Smooth muscle cell (in vitro differentiated cells): ENCODE measurements around the gene CCDC40. TPM values are rescaled to one million over a fixed set of nuclear protein-coding genes. Genes with fewer than 3 reads are reported as not detected.

Experiments
- DNase-seq: peaks from one replicate; lab custom pipeline; 2025; ENCODE audit not compliant: unreplicated experiment; lab: John Stamatoyannopoulos, UW
- H2AFZ ChIP-seq: fragments of 200-600 bp; sonication (generic); 2 replicates; pipeline ENCODE4 v1.6.0; 2016; ENCODE audit warnings: antibody characterized with exemption, low read depth, mild to moderate bottlenecking
- H3F3A ChIP-seq: fragments of 200-600 bp; sonication (generic); 2 replicates; pipeline ENCODE4 v1.6.0; 2017; ENCODE audit warnings: antibody characterized with exemption, low read depth
- H3K27ac ChIP-seq: fragments of 200-600 bp; sonication (generic); 2 replicates; pipeline ENCODE4 v1.5.1; 2016; ENCODE audit warnings: low read depth, mild to moderate bottlenecking
- H3K27me3 ChIP-seq: fragments of 200-600 bp; sonication (generic); 2 replicates; pipeline ENCODE4 v1.6.1; 2016; ENCODE audit warnings: low read depth, mild to moderate bottlenecking
- H3K36me3 ChIP-seq: fragments of 200-600 bp; sonication (generic); 2 replicates; pipeline ENCODE4 v1.5.1; 2016; ENCODE audit warnings: low read depth
- H3K4me1 ChIP-seq: fragments of 200-600 bp; sonication (generic); 2 replicates; pipeline ENCODE4 v1.5.1; 2016; ENCODE audit warnings: low read depth
- H3K4me2 ChIP-seq: fragments of 200-600 bp; sonication (generic); 2 replicates; pipeline ENCODE4 v1.6.0; 2016; ENCODE audit warnings: mild to moderate bottlenecking
- H3K4me3 ChIP-seq: fragments of 200-600 bp; sonication (generic); 2 replicates; pipeline ENCODE4 v1.5.1; 2016; ENCODE audit warnings: mild to moderate bottlenecking
- H3K79me2 ChIP-seq: fragments of 200-600 bp; sonication (generic); 2 replicates; pipeline ENCODE4 v1.6.0; 2016; ENCODE audit warnings: low read depth, mild to moderate bottlenecking
- H3K9ac ChIP-seq: fragments of 200-600 bp; sonication (generic); 2 replicates; pipeline ENCODE4 v1.6.0; 2016; ENCODE audit warnings: low read depth
- H3K9me3 ChIP-seq: fragments of 200-600 bp; sonication (generic); replicated peaks from 2 replicates; pipeline ENCODE4 v1.5.1; 2016; ENCODE audit warnings: low read depth
- H4K20me1 ChIP-seq: fragments of 200-600 bp; sonication (generic); 2 replicates; pipeline ENCODE4 v1.6.0; 2016; ENCODE audit warnings: low read depth
- WGBS: methylation state at CpG from one replicate; pipeline ENCODE4 v1.1.7; 2016; ENCODE audit warnings: low lambda C conversion rate; 5-methylcytosine and 5-hydroxymethylcytosine counted together
- polyA plus RNA-seq: library from polyadenylated mRNA; unstranded; fragments of >200 nt; fragmentation: Nextera tagmentation; extraction: Ambion mirVana; gene quantifications from 2 replicates; pipeline ENCODE4 v1.2.1, GENCODE V29; 2016
- total RNA-seq: library from RNA; depleted of rRNA; stranded (reverse); fragments of >200 nt; gene quantifications from 2 replicates; pipeline ENCODE4 v1.2.3, GENCODE V29; 2014
- TF ChIP-seq, protein P1 (sequence below): fragments of 200-600 bp; sonication (generic); IDR thresholded peaks from 2 replicates; pipeline ENCODE4 v1.5.1; 2017; ENCODE audit warnings: borderline replicate concordance, mild to moderate bottlenecking, antibody characterized with exemption; ENCODE audit not compliant: insufficient read depth, poor library complexity, severe bottlenecking

CCDC40 gene
- total and polyA plus RNA-seq, 2 experiments from 2014 or later: 0.81 to 5.9 TPM

GRCh38 chr17:80012765-80013741 lies 23.4 kb upstream of the CCDC40 start:
- H3K27me3 ChIP-seq: no peaks in the 10 kb centered on the region
- H3K36me3 ChIP-seq: no peaks in the 10 kb centered on the region
- H4K20me1 ChIP-seq: peaks cover 61% of the 10 kb centered on the region
- WGBS: 93% methylated on average over 33 of the region's 33 CpGs
- H3K4me2 ChIP-seq: no peak overlapping the region
- H3K4me3 ChIP-seq: no peak overlapping the region
- H3K9ac ChIP-seq: no peak overlapping the region
- TF ChIP-seq, protein P1, sequence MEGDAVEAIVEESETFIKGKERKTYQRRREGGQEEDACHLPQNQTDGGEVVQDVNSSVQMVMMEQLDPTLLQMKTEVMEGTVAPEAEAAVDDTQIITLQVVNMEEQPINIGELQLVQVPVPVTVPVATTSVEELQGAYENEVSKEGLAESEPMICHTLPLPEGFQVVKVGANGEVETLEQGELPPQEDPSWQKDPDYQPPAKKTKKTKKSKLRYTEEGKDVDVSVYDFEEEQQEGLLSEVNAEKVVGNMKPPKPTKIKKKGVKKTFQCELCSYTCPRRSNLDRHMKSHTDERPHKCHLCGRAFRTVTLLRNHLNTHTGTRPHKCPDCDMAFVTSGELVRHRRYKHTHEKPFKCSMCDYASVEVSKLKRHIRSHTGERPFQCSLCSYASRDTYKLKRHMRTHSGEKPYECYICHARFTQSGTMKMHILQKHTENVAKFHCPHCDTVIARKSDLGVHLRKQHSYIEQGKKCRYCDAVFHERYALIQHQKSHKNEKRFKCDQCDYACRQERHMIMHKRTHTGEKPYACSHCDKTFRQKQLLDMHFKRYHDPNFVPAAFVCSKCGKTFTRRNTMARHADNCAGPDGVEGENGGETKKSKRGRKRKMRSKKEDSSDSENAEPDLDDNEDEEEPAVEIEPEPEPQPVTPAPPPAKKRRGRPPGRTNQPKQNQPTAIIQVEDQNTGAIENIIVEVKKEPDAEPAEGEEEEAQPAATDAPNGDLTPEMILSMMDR: no peak
- H3K9me3 ChIP-seq: no peaks in the 10 kb centered on the region
- DNase-seq: no peak
- H3K79me2 ChIP-seq: peaks cover 25% of the 10 kb centered on the region
- H3K4me1 ChIP-seq: no peaks in the 10 kb centered on the region
- H3F3A ChIP-seq: no peaks in the 10 kb centered on the region
- H2AFZ ChIP-seq: no peak overlapping the region
- no peak overlapping the region for H3K27ac ChIP-seq

DNA sequence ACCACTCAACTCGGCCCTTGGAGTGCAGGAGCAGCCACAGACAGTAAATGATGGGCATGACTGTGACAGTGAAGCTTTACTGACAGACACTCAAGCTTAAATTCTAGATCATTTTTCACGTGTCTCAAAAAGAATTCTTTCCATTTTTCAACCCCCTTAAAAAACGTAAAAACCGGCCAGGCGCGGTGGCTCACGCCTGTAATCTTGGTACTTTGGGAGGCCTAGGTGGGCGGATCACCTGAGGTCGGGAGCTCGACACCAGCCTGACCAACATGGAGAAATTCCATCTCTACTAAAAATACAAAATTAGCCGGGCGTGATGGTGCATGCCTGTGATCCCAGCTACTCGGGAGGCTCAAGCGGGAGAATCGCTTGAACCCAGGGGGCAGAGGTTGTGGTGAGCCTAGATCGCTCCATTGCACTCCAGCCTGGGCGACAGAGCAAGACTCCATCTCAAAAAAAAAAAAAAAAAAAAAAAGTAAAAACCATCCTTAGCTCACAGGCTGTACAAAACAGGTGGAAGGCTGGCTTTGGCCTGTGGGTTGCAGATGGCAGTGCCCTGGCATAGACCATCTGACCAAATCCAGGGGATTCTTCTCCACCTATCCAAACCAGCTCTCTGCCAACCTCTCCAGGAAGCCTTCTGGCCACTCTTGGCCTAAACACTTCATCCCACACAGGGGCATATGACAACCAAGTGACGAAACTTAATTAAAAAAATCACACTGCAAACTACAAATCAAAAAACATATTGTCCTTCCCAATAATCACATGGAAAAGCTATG lies 19.0 kb upstream of the CCDC40 start:
- Histone ChIP-seq H3K79me2 (peaks cover 60% of the 10 kb centered on the region), H4K20me1 (peaks cover 85% of the 10 kb centered on the region), H3K4me3 (no peak overlapping the region), H3K36me3 (no peaks in the 10 kb centered on the region), H3K27me3 (no peaks in the 10 kb centered on the region), H3K4me1 (no peaks in the 10 kb centered on the region), H3K9me3 (no peaks in the 10 kb centered on the region), H3K27ac (no peak overlapping the region), H3K4me2 (no peak overlapping the region), H3F3A (no peaks in the 10 kb centered on the region), H2AFZ (no peak overlapping the region), H3K9ac (no peak overlapping the region)
- TF ChIP-seq, protein P1: no peak
- 94% methylated on average over 17 of the region's 18 CpGs for WGBS
- no peak for DNase-seq

DNA sequence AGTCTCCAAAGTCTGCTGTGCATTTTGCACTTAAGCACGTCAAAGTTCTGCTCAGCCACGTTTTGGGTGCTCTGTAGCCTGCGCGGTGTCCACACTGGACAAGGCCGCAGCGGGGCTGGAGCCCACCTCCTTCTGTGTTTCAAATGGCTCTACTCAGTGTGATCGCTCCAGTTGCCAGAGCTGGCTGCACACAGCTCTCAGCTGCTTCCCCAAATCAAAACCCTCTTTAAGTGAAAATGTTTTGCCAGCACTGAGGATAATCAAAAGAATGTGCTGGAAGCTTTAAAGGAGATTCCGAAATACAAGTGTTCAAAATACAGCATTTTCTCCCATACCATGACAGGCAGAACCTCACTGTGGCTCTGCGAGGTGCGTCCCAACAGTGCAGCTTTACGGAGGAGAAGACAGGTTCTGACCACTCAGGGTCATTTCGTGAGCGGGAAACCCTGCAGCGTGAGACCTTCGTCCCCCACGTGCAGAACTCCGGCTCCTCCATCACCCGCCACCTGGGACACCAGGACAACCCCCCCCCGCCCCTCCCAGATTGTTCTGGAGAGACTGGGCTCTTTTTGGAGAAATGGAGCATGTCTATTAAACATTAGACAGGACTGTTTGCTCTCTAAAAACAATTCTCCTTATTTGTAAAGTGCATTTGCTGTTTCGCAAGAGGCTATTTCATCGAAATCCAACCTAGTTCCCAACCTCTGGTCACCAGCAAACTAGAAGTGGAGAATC lies 17.4 kb upstream of the CCDC40 start:
- Histone ChIP-seq H2AFZ (no peak overlapping the region), H3K36me3 (no peaks in the 10 kb centered on the region), H3F3A (no peaks in the 10 kb centered on the region), H3K4me2 (no peak overlapping the region), H3K27me3 (no peaks in the 10 kb centered on the region), H4K20me1 (peaks cover 93% of the 10 kb centered on the region), H3K9ac (no peak overlapping the region), H3K4me3 (no peak overlapping the region), H3K9me3 (no peaks in the 10 kb centered on the region), H3K79me2 (peaks cover 60% of the 10 kb centered on the region), H3K4me1 (no peaks in the 10 kb centered on the region), H3K27ac (no peak overlapping the region)
- 93% methylated on average over 21 of the region's 21 CpGs for WGBS
- no peak for DNase-seq
- TF ChIP-seq, protein P1: no peak
